ENCODE measurements around the gene ARFIP1.

Gene ARFIP1

GRCh38 chr4:152938237-152938947 lies 158.6 kb downstream of the ARFIP1 start:
- no peak for DNase-seq (ENCODE audit: low read depth in 2 of 2)

GRCh38 chr4:152939621-152940020 lies 159.9 kb downstream of the ARFIP1 start:
- DNase-seq (ENCODE audit: low read depth in 2 of 2) = no peak

- no peak for DNase-seq (ENCODE audit: low read depth in 2 of 2)
Observed at GRCh38 chr4:152940461-152940860, 160.7 kb downstream of the ARFIP1 start.

GRCh38 chr4:152941411-152941810 lies 161.7 kb downstream of the ARFIP1 start:
- no peak for DNase-seq (ENCODE audit: low read depth in 2 of 2)

GRCh38 chr4:152942346-152942745 lies 162.6 kb downstream of the ARFIP1 start:
- no peak for DNase-seq (ENCODE audit: low read depth in 2 of 2)

GRCh38 chr4:152943672-152944071 lies 163.9 kb downstream of the ARFIP1 start:
- no peak for DNase-seq (ENCODE audit: low read depth in 2 of 2)

GRCh38 chr4:152944666-152945320 lies 165.0 kb downstream of the ARFIP1 start:
- no peak for DNase-seq (ENCODE audit: low read depth in 2 of 2)

GRCh38 chr4:152945639-152946038 lies 165.9 kb downstream of the ARFIP1 start:
- DNase-seq (ENCODE audit: low read depth in 2 of 2) = no peak

GRCh38 chr4:152946446-152946845 lies 166.7 kb downstream of the ARFIP1 start:
- DNase-seq (ENCODE audit: low read depth in 2 of 2) = no peak

- DNase-seq (ENCODE audit: low read depth in 2 of 2) = no peak
Observed at GRCh38 chr4:152947311-152947710, 167.6 kb downstream of the ARFIP1 start.

- DNase-seq (ENCODE audit: low read depth in 2 of 2) = no peak
Observed at GRCh38 chr4:152949930-152950329, 170.2 kb downstream of the ARFIP1 start.

GRCh38 chr4:152950402-152951274 lies 170.9 kb downstream of the ARFIP1 start:
- DNase-seq (ENCODE audit: low read depth in 2 of 2) = no peak

- DNase-seq (ENCODE audit: low read depth in 2 of 2) = no peak
Observed at GRCh38 chr4:152951348-152951747, 171.6 kb downstream of the ARFIP1 start.

- no peak for DNase-seq (ENCODE audit: low read depth in 2 of 2)
Observed at GRCh38 chr4:152953514-152953913, 173.8 kb downstream of the ARFIP1 start.

GRCh38 chr4:152954741-152955140 lies 175.0 kb downstream of the ARFIP1 start:
- no peak for DNase-seq (ENCODE audit: low read depth in 2 of 2)

GRCh38 chr4:152956147-152956546 lies 176.4 kb downstream of the ARFIP1 start:
- DNase-seq (ENCODE audit: low read depth in 2 of 2) = no peak

GRCh38 chr4:152956650-152957436 lies 177.1 kb downstream of the ARFIP1 start:
- no peak for DNase-seq (ENCODE audit: low read depth in 2 of 2)

- DNase-seq (ENCODE audit: low read depth in 2 of 2) = no peak
Observed at GRCh38 chr4:152957437-152958171, 177.8 kb downstream of the ARFIP1 start.

- no peak for DNase-seq (ENCODE audit: low read depth in 2 of 2)
Observed at GRCh38 chr4:152959080-152959479, 179.3 kb downstream of the ARFIP1 start.

- DNase-seq (ENCODE audit: low read depth in 2 of 2) = no peak
Observed at GRCh38 chr4:152960082-152960481, 180.3 kb downstream of the ARFIP1 start.

Measured in stimulated activated CD4-positive, alpha-beta T cell treated with anti-CD3 and anti-CD28 coated beads, Interleukin-15, amount 100 ng/mL, for 48 hours (primary cell).